ENCODE data around the gene IFNLR1. TPM values are rescaled to one million over a fixed set of nuclear protein-coding genes. Genes with fewer than 3 reads are reported as not detected.

The IFNLR1 gene
- total RNA-seq, 2 experiments from 2014 or later, result 4.3 to 5.6 TPM

Other genes starting within 250 kb of the IFNLR1 start
- gene PNRC2, start 227.5 kb downstream of the IFNLR1 start, total RNA-seq, result 100 to 1,000 TPM; 132 to 135 TPM
- gene SRSF10, start 207.0 kb downstream of the IFNLR1 start, total RNA-seq, result 100 to 1,000 TPM; 202 to 205 TPM
- not detected for gene MYOM3, start 75.2 kb downstream of the IFNLR1 start, total RNA-seq
- not detected for gene IL22RA1, start 44.1 kb downstream of the IFNLR1 start, total RNA-seq
- not detected for gene GRHL3, start 132.1 kb upstream of the IFNLR1 start, total RNA-seq
- gene STPG1, start 226.5 kb upstream of the IFNLR1 start, total RNA-seq, result 1 to 10 TPM; 5.2 to 5.7 TPM
- 10 to 100 TPM; 34.8 to 34.9 TPM for gene NIPAL3, start 228.5 kb upstream of the IFNLR1 start, total RNA-seq